HepG2 (cell line): Measurements from ENCODE around the gene GRID1.

Experiments
- CTCF ChIP-seq: sonication (generic); formaldehyde crosslinking; IDR thresholded peaks from 2 replicates; pipeline ENCODE4 v1.5.0; 2020; ENCODE audit warnings: mild to moderate bottlenecking, missing genetic modification reagents, moderate library complexity
- TBP ChIP-seq: sonication (generic); formaldehyde crosslinking; IDR thresholded peaks from 2 replicates; pipeline ENCODE4 v1.5.0; 2020; ENCODE audit warnings: missing genetic modification reagents
- ZNF354B ChIP-seq: sonication (generic); formaldehyde crosslinking; IDR thresholded peaks from 2 replicates; pipeline ENCODE4 v1.8.0; 2022; ENCODE audit warnings: mild to moderate bottlenecking, missing genetic modification reagents

GRCh38 chr10:85851934-85852333 lies 514.7 kb downstream of the GRID1 start:
- no peak for TF ChIP-seq TBP (CRISPR knock-in tag)
- TF ChIP-seq ZNF354B (CRISPR knock-in tag) = no peak
- no peak for TF ChIP-seq CTCF (CRISPR knock-in tag)
